T-helper 2 cell treated with Interferon-gamma antibody and Interleukin-4, amounts not matched to agents 5 μg/mL and 100 μg/mL, for 36 hours (primary cell): ENCODE data around the gene LYRM1.

Experiments used
- DNase-seq: peaks from one replicate; pipeline ENCODE4 v3.0.0; 2021; ENCODE audit warnings: low spot score
- H3K27ac Mint-ChIP-seq: one replicate; pipeline ENCODE4 v1.8.0; 2021; ENCODE audit warnings: mild to moderate bottlenecking, mixed read lengths
- H3K27me3 Mint-ChIP-seq: one replicate; pipeline ENCODE4 v1.8.0; 2021; ENCODE audit warnings: low read depth, mixed read lengths
- H3K36me3 Mint-ChIP-seq: one replicate; pipeline ENCODE4 v1.8.0; 2021; ENCODE audit warnings: low read depth, mixed read lengths
- H3K4me1 Mint-ChIP-seq: one replicate; pipeline ENCODE4 v1.8.0; 2021; ENCODE audit warnings: low read depth, mixed read lengths
- H3K4me3 Mint-ChIP-seq: one replicate; pipeline ENCODE4 v1.8.0; 2022; ENCODE audit warnings: mild to moderate bottlenecking, moderate library complexity, mixed read lengths
- H3K9me3 Mint-ChIP-seq: one replicate; pipeline ENCODE4 v1.8.0; 2021; ENCODE audit warnings: mixed read lengths

The LYRM1 gene

DNA sequence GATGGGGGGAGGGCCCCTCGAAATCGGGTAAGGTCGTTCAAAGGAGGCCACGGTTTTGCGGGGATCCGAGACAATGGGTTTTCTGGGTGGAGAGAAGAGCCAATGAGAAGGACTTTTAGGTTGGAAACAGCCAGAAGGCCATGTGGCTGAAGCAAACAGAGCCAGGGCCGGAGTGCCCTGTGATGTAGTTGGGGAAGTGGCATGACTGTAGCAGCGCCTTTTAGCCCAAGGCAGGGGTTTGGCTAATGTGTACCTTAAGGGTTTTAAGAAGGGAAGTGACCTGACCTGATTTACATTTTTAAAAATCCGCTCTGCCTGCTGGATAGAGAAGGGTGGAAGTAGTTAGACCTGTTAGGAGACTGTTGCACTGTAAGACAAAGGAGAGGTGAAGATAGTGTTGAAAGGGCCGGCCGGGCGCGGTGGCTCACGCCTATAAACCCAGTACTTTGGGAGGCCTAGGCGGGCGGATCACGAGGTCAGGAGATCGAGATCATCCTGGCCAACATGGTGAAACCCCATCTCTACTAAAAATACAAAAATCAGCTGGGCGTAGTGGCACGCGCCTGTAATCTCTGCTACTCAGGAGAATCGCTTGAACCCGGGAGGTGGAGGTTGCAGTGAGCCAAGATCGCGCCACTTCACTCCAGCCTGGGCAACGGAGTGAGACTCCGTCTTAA lies 1.0 kb downstream of the LYRM1 start:
- peak; percentile 20 for DNase-seq
- Mint-ChIP-seq H3K36me3 (peaks cover 36% of the 10 kb centered on the region), H3K4me1 (peaks cover 73% of the 10 kb centered on the region), H3K27ac (peak overlapping the region; percentile 100), H3K4me3 (peak overlapping the region; percentile 99), H3K27me3 (no peaks in the 10 kb centered on the region), H3K9me3 (no peaks in the 10 kb centered on the region)

GRCh38 chr16:20902426-20902825 lies 1.9 kb downstream of the LYRM1 start:
- peak overlapping the region; percentile 100 for H3K27ac Mint-ChIP-seq
- H3K27me3 Mint-ChIP-seq: no peaks in the 10 kb centered on the region
- peak overlapping the region; percentile 99 for H3K4me3 Mint-ChIP-seq
- no peak for DNase-seq
- H3K4me1 Mint-ChIP-seq: peaks cover 68% of the 10 kb centered on the region
- H3K36me3 Mint-ChIP-seq: peaks cover 41% of the 10 kb centered on the region
- no peaks in the 10 kb centered on the region for H3K9me3 Mint-ChIP-seq

DNA sequence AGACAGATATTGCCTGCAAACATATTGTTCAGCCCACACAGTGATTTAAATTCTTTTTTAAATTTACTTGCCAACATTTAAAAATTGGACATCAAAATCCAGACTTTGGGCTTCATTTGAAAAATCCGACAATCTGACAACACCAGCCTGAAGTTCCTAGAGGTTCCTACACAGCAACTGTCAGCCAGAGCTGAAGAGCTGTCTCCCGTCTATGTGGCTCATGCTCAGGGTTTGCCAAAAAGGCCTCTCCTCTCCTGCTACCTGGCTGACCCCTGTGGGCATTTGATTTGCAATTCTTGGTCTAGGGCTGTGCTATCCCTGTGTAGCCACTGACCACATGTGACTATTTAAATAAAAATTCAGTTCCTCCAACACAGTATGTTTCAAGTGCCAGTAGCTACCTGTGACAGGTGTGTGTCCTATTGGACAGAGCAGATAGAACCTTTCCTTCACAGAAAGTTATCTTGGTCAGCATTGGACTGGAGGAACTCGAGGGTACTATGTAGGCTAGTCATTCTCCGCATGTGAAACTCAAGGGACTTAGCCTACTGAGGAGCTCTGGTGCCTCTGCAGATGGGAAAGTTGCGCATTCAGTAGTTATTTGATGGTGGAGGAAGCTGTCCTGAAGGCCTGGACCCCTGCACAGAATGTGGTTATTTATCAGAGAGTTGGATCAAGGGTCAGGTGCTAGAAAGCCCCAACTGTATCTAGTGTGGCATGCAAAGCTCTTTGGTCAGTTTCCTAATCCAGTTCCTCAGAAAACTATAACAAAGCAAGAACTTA lies 2.7 kb downstream of the LYRM1 start:
- peaks cover 42% of the 10 kb centered on the region for H3K36me3 Mint-ChIP-seq
- no peaks in the 10 kb centered on the region for H3K9me3 Mint-ChIP-seq
- peak overlapping the region; percentile 47 for H3K4me3 Mint-ChIP-seq
- DNase-seq: no peak
- H3K4me1 Mint-ChIP-seq: peaks cover 65% of the 10 kb centered on the region
- H3K27me3 Mint-ChIP-seq: no peaks in the 10 kb centered on the region
- H3K27ac Mint-ChIP-seq: peak overlapping the region; percentile 47

- peak overlapping the region; percentile 47 for H3K4me3 Mint-ChIP-seq
- peaks cover 62% of the 10 kb centered on the region for H3K4me1 Mint-ChIP-seq
- no peak for DNase-seq
- H3K36me3 Mint-ChIP-seq: peaks cover 44% of the 10 kb centered on the region
- peak overlapping the region; percentile 68 for H3K27ac Mint-ChIP-seq
- H3K27me3 Mint-ChIP-seq: no peaks in the 10 kb centered on the region
- no peaks in the 10 kb centered on the region for H3K9me3 Mint-ChIP-seq
These were observed 3.4 kb downstream of the LYRM1 start for GRCh38 chr16:20903899-20904506.

DNA sequence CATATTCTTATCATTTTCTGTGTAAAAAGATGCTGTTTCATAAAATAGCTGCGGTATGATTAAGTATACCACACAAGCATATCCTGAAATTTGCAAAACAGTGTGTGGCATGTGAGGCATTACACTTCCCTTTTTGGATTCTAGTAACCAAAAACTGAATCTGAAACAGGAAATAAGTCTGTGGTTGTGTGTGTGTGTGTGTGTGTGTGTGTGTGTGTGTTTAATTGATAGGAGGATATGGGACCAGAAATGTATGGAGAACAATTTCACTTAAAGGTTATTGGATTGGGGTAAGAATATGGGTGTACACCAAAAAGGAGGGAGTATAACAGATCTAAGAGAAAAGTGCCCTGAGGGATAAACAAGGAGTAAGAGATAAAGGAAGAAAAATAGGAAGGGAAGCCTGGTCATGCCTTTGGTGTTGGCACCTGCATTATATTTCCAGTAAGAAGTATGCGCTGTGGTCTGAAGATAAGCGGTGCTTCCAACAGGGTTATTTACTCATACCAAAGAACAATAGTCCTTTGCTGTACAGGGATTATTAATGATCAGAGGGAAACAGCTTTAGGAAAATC lies 4.0 kb downstream of the LYRM1 start:
- peak; percentile 32 for DNase-seq
- Mint-ChIP-seq H3K36me3 (peaks cover 44% of the 10 kb centered on the region), H3K4me1 (peaks cover 62% of the 10 kb centered on the region), H3K27me3 (no peaks in the 10 kb centered on the region), H3K9me3 (no peaks in the 10 kb centered on the region), H3K27ac (peak overlapping the region; percentile 68), H3K4me3 (peak overlapping the region; percentile 47)

DNA sequence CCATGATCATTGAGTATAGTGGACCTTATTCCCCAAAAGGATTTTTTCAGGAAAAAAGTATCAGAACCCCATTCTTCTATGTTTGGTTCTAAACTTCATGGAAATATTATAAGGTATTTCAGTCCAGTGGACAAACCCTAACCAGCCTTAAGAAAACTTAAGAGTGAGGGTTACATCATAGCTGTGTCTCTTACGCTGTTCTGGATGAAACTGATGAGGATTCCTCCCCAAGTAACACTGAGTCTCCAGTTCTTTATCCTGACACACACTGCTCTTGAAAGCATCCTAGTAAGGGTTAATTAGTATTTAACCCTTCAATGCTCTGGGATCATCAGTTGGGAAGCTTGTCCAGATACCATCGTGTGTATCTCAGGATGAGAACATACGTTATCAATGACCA lies 5.0 kb downstream of the LYRM1 start:
- Mint-ChIP-seq H3K27me3 (no peaks in the 10 kb centered on the region), H3K9me3 (no peaks in the 10 kb centered on the region), H3K36me3 (peaks cover 42% of the 10 kb centered on the region), H3K27ac (no peak overlapping the region), H3K4me1 (peaks cover 71% of the 10 kb centered on the region), H3K4me3 (no peak overlapping the region)
- DNase-seq: no peak

- no peaks in the 10 kb centered on the region for H3K27me3 Mint-ChIP-seq
- H3K4me3 Mint-ChIP-seq: no peak overlapping the region
- no peak for DNase-seq
- peaks cover 38% of the 10 kb centered on the region for H3K36me3 Mint-ChIP-seq
- no peak overlapping the region for H3K27ac Mint-ChIP-seq
- H3K9me3 Mint-ChIP-seq: no peaks in the 10 kb centered on the region
- H3K4me1 Mint-ChIP-seq: peaks cover 76% of the 10 kb centered on the region
These were observed 6.0 kb downstream of the LYRM1 start for GRCh38 chr16:20906341-20907255.

DNA sequence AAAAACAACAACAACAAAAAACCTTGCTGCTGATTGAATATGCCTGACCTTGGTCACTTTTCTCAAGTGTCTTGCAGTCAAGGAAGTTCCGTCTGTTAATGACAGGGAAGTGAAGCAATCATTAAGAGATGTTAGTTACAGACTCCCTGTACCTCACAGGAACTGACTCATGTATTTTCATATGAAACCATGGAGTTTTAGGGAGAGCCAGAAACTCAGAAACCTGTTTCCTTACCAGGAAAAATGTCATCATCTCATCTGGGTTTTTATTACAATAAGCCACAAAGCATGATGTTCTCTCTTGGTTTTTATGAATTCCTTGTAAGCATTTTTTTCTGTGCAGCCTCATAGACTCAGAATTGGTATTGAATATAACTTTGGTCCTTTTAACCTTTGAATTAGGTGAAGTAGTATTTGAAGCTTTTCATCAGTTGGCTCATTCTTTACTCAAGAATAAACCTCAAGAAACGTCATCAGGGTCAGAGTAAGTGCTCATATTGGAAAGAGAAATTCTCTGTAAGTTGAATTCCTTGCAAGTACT lies 10.3 kb downstream of the LYRM1 start:
- H3K27ac Mint-ChIP-seq: peak overlapping the region; percentile 85
- no peaks in the 10 kb centered on the region for H3K9me3 Mint-ChIP-seq
- DNase-seq: no peak
- peak overlapping the region; percentile 73 for H3K4me3 Mint-ChIP-seq
- peaks cover 26% of the 10 kb centered on the region for H3K36me3 Mint-ChIP-seq
- H3K4me1 Mint-ChIP-seq: peaks cover 47% of the 10 kb centered on the region
- no peaks in the 10 kb centered on the region for H3K27me3 Mint-ChIP-seq

DNA sequence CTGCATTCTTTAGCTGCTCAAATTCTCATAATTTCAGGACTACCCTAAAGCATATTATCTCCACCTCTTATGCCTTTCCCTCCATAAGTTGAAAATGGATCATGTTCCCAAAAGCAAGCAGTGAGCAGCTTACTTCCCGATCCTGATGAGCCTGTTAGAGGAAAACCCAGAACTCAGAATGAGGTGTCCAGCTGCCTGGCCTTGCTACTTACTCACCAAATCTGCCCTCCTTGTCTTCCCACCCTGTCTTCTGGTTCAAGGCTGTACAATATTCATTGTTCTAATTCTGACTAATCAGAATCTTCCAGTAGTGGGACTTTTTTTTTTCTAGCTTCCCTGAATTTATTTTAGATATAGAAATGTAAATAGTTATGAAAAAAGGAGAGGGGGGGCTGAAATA lies 10.8 kb downstream of the LYRM1 start:
- Mint-ChIP-seq H3K27ac (peak overlapping the region; percentile 85), H3K4me3 (peak overlapping the region; percentile 73), H3K9me3 (no peaks in the 10 kb centered on the region), H3K36me3 (peaks cover 26% of the 10 kb centered on the region), H3K4me1 (peaks cover 44% of the 10 kb centered on the region), H3K27me3 (no peaks in the 10 kb centered on the region)
- peak; percentile 22 for DNase-seq

DNA sequence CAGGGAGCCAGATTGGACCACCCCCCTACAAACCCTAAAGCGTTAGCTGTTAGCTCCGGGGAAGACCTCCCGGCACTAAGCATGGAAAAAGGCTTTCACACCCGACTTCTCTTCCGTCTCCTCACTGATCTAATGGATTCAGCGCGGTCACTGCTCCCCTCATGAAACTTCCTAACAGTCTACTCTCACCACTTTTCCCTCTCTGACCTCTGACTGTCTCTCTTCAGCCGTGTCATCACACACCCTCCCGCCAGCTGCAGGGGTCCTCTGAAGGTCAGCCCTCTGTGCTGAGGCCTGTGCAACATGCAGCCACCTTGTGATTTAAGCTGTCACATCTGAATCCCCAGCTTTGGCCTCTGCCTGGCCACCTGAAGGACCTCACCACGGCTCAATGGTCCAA lies 15.7 kb downstream of the LYRM1 start:
- H3K4me1 Mint-ChIP-seq: peaks cover 22% of the 10 kb centered on the region
- H3K4me3 Mint-ChIP-seq: no peak overlapping the region
- no peaks in the 10 kb centered on the region for H3K27me3 Mint-ChIP-seq
- no peaks in the 10 kb centered on the region for H3K9me3 Mint-ChIP-seq
- H3K27ac Mint-ChIP-seq: no peak overlapping the region
- H3K36me3 Mint-ChIP-seq: peaks cover 26% of the 10 kb centered on the region
- DNase-seq: no peak

DNA sequence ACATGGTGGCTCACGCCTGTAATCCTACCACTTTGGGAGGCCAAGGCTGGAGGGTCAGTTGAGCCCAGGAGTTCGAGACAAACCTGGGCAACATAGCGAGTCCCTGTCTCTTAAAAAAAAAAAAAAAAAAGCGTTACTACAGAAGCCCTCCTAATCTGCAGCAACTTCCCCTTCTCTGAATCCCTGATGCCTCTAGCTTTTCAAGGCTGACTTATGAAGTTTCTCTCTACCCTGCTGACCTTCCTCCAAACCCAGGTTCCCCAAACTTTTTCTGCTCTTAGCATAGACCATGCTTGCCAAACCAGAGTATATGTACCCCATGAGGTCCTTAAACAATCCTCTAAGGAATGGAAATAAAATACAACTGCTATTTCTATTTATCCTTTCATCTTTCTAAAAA lies 16.4 kb downstream of the LYRM1 start:
- H3K4me1 Mint-ChIP-seq: peaks cover 19% of the 10 kb centered on the region
- H3K36me3 Mint-ChIP-seq: peaks cover 26% of the 10 kb centered on the region
- no peaks in the 10 kb centered on the region for H3K9me3 Mint-ChIP-seq
- no peak overlapping the region for H3K4me3 Mint-ChIP-seq
- H3K27ac Mint-ChIP-seq: no peak overlapping the region
- no peak for DNase-seq
- no peaks in the 10 kb centered on the region for H3K27me3 Mint-ChIP-seq

DNA sequence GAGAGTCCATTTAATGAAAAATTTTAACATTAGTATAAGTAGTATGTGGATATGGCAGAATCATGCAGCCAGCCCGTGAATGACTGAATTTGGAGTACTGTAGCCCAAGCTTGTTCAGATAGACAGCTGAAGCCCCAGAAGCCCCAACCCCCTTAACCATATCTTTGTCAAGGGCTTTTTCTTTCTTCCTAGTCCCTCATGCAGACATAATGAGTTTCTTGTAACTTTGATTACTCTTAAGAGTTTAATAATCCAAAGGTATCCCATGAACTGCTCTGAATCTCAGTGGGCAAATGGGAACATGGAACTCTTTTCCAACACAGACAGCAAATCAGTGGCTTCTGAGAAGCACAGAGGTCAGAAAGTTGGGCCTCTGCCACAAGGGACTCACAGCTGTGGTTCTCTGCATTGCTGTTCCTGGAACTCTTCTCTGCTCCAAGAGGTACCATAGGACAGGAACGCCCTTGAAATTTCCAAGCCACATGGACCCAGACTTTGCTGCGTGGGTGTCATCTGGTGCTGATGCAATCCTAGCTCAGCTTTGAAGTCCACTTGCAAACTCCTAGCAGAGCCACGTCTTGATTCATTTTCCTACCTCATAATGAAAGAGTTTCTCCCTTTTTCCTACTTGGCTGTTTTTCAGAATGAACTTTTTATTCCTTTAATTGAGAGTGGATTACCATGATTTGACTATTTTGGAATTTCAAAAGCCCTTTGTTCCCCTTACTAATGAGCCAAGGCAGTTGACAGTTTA lies 18.1 kb downstream of the LYRM1 start:
- Mint-ChIP-seq H3K4me1 (peaks cover 19% of the 10 kb centered on the region), H3K27me3 (no peaks in the 10 kb centered on the region), H3K9me3 (no peaks in the 10 kb centered on the region), H3K36me3 (peaks cover 30% of the 10 kb centered on the region), H3K27ac (no peak overlapping the region), H3K4me3 (no peak overlapping the region)
- DNase-seq: no peak
